Esophagus squamous epithelium (tissue), 4 donors: ENCODE results near the gene SUPT3H.

ENCODE experiments used
- POLR2A ChIP-seq, 4 donors: fragments of 450-650 bp; IDR thresholded peaks; one replicate each; pipeline ENCODE4 v1.6.1; 2017; ENCODE audit warnings: antibody characterized with exemption in 4 of 4, mild to moderate bottlenecking in 4 of 4, moderate library complexity in 3 of 4
- TF ChIP-seq, protein P1 (sequence below), 6 experiments: fragments of 450-650 bp in 4 of 6; fragments of 200-600 bp in 2 of 6; sonication (generic) in 2 of 6; IDR thresholded peaks; one replicate each; pipeline ENCODE4 v1.5.1; 2016 to 2019; ENCODE audit warnings: antibody characterized with exemption in 6 of 6, mild to moderate bottlenecking in 4 of 6, moderate library complexity in 4 of 6

DNA sequence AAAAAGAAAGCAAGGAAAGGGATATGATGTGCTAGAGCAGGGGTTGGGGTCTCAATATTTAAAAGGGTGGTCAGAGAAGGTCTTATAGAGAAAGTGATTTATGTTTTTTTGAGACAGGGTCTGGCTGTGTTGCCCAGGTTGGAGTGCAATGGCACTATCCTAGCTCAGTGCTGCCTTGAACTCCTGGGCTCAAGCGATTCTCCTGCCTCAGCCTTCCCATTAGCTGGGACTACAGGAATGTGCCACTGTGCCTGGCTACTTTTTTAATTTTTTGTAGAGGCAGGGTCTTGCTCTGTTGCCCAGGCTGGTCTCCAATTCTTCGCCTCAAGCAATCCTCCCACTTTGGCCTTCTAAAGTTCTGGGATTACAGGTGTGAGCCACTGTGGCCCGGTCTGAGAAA, 557.0 kb downstream of the SUPT3H start:
- TF ChIP-seq, protein P1, sequence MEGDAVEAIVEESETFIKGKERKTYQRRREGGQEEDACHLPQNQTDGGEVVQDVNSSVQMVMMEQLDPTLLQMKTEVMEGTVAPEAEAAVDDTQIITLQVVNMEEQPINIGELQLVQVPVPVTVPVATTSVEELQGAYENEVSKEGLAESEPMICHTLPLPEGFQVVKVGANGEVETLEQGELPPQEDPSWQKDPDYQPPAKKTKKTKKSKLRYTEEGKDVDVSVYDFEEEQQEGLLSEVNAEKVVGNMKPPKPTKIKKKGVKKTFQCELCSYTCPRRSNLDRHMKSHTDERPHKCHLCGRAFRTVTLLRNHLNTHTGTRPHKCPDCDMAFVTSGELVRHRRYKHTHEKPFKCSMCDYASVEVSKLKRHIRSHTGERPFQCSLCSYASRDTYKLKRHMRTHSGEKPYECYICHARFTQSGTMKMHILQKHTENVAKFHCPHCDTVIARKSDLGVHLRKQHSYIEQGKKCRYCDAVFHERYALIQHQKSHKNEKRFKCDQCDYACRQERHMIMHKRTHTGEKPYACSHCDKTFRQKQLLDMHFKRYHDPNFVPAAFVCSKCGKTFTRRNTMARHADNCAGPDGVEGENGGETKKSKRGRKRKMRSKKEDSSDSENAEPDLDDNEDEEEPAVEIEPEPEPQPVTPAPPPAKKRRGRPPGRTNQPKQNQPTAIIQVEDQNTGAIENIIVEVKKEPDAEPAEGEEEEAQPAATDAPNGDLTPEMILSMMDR (IDR thresholded peaks at IDR 0.05): no peak
- TF ChIP-seq POLR2A (IDR thresholded peaks at IDR 0.05): no peak
